IPS-NIHi11 (cell line): ENCODE measurements around the gene DCLK1.
"Not testable (repeated sequence)": the region's sequence is repeated elsewhere in the genome, so short reads cannot be mapped to it uniquely, and the experiment has no call there.

ENCODE experiments used
- DNase-seq: peaks from one replicate; pipeline ENCODE4 v3.0.0; 2012; ENCODE audit warnings: mixed read lengths, low spot score

Gene DCLK1

DNA sequence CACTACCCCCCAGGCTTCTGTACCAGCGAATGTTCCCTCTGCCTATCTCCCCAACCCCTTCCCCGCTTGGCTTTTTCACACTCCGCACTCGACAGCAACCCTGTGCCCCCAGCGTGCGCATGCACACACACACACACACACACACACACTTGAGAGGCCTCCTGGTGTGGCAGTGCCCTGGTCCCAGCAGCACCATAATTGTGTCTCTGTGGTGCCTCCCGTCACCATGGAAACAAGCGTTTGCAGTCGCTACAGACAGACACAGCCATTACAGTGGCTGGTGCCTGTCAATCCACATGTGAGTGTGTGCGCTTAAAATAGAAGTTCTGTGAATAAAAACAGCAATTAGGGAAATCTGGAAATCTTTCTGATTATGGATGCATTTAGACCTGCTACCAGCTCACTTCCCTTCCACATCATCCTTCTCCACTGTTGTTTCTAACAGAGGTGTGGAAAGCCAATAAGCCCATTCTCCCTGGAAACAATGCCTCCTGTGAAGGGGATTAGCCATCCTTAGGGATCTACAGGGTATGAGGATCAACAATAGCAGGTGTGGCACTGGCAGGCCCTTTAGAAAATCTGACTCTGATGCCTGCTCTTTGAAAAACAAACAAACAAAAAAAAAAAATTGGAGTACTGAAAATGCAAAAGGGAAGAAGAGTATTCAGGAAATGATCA, 146.3 kb downstream of the DCLK1 start:
- peak; percentile 29 for DNase-seq

DNA sequence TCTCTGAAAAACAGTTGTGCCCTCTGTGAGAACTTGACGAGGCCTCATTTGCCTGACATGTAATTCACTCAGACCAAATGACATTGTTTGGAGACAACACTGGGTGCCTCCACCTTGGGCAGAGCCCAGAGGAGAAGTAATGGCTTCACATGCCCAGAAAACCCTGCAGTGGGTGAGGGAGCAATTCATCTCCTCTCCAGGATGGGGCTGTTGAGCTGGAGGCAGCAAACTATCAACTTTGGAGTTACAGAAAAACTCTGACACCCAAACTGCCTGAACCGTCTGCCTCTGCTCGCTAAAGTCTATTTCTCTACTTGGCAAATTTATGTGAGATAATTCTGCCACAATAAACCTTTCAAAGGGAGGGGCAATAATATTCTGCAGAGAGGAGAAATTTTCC, 146.9 kb downstream of the DCLK1 start:
- no peak for DNase-seq

DNA sequence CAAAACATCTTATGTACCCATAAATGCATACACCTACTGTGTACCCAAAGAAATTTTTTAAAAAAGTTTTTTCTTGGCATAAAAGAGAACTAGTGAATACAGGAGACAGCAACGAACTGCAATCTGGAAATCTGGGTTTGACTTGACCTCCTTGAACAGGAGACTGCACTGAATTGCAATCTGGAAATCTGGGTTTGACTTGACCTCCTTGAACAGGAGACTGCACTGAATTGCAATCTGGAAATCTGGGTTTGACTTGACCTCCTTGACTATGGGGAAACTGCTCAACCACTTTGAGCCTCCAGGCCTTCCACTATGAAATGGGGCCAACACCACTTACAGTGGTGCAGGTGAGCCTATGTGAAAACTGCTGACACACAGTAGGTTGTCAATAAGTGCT, 147.5 kb downstream of the DCLK1 start:
- not testable (repeated sequence) for DNase-seq

DNA sequence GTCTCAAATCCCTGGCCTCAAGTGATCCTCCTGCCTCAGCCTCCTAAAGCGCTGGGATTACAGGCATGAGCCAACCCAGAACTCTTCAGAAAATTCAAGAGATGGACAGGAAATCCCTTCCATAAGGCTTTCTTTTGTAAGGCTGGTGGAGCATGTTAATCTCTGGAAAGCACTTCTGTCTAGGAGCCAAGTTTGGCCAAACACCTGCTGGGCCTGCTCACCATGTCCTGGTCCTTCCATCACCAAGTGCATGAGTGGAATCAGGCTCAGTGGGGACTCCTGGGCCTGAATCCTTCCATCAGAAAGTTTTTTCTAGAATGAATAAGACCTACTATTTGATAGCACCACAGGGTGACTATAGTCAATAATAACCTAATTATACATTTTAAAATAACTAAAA, 148.0 kb downstream of the DCLK1 start:
- no peak for DNase-seq

DNA sequence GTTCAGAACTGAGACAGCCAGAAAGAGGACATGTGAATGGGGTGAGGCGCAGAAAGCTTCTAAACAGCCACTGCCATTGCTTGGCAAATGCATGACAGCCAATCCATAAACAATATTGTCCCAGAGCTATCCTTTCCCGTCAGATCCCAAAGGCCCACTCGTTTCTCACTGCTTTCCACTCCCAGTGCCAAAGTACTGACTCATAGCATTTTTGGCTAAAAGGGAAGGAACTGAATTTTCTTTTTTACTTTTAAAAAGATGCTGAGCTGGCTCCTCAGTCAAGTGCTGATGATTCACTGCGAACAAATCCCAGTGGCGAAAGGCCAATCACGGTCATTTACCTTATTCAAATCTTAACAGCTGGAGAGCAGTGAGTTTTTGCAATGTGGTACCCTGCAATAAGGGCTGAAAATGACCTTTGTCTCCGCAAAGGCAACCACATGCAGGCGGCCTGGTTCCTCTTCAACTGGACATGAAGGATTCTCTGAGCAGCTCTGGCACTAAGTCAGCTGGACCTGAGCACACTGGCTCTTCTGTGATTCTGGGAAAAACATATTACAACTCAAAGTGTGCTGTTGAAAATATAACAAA, 151.7 kb downstream of the DCLK1 start:
- no peak for DNase-seq

DNA sequence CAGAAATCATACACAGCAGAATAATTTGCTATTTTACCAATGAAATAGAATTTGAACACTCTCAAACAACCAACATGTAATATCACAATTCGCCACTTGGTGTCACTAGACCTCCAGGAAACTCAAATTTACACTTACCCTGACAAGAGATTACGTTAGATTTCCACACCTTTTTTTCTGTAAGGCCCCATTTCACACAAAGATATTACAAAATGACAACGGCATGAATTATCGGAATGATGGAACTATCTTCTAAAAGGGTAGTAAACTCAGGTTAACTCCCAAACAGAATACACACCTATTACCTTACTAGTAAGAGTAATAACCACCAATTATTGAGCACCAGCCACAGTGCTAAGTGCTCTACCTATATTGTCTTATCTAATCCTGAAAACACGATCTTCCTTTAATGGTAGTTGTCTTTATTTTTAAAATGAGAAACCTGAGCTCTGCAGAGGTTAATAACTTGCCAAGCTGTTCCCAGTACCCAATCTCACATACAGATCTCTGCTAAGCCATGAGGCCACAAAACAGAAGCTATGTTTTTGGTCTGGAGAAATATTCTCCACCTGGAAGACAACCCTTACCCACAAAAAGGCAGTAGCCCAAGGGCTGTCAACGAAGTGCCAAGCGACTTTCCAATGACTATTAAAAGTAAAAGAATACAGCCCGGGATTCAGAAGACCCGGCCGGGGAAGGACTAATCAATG, 152.4 kb downstream of the DCLK1 start:
- DNase-seq, result peak; percentile 59

DNA sequence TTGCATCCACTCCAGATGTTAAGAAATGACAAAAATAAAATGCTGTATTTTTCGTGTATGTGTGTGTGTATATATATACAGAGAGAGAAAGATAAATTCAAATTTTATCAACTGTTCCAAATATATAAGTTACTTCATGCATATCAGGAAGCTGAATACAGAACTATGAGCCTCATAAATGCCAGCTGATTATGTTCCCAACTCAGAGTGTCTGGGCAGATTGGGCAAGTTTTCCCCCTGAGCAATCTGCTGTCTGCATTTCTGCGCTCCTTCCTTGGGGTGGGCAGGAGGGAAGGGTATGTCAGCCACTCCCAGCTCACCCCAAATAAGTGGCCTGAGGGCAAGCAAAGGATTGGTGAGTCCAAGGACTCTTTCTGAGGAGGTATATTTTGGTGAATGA, 154.1 kb downstream of the DCLK1 start:
- no peak for DNase-seq

DNA sequence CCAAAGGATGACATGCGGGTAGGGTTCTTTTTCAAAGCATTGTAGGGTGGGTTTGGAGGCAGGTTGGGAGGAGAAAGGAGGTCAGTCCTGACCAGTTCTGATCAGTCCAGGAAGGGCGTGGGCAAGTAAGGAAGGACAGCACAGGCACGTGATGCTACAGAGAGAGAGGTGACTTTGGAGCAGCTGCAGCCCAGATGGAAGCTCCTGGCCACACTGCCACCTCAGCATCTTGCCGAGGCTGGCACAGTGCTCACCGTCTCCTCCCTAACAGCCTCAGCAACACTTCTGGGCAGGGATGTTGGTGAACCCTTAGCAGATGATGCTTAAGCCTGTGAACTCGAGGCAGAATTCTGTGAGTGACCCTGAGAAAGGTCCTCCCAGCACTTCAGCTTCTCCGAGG, 155.1 kb downstream of the DCLK1 start:
- no peak for DNase-seq

DNA sequence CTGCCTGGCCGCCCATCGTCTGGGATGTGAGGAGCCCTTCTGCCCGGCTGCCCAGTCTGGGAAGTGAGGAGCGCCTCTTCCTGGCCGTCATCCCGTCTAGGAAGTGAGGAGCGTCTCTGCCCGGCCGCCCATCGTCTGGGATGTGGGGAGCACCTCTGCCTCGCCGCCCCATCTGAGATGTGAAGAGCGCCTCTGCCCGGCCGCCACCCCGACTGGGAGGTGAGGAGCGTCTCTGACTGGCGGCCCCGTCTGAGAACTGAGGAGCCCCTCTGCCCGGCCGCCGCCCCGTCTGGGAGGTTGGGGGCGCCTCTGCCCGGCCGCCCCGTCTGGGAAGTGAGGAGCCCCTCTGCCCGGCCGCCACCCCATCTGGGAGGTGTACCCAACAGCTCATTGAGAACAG, 164.2 kb downstream of the DCLK1 start:
- DNase-seq, result not testable (repeated sequence)

DNA sequence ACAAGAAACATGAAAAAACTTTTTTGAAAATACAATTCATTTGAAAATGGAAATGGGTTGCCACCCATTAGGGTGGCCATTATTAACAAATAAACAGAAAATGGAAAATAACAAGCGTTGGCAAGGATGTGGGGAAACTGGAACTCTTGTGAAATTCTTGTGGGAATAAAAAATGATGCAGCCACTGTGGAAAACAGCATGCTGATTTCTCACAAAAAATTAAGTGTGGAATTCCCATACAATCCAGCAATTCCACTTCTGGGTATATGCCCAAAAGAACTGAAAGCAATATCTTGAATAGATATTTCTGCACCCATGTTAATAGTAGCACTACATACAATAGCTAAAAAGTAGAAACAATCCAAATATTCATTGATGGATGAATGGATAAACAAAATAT, 165.2 kb downstream of the DCLK1 start:
- DNase-seq, result no peak

DNA sequence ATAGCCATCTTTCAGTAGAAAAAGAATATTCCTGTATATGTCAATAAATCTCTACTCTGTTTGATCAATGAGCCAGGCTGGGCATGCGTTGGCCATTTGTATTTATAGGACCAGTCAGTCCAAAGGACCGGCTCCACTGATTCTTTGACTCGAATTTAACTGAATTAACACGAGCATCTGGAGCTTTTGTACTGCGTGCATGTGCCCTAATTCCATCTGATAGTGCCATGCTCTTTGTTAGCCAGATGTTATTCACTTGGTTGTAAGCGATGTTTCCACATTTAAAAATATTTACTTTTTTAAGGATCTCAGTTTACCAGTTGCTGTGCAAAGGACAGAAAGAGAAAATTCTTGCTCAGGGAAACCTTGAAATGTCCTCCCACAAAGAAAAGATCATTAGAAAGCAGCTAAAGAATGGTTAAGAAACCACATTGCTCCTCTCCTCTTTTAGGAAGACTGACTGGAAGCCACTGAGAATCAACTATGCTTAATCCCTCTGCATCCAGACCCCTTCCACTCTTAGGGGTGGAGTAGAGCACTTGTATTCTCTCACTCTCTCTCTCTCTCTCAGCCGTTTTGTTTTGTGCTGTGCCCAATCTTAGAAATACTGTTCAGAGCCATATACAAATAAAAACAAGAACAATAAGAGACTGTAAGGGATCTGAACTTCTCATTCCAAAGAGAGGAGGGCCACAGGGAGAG, 165.8 kb downstream of the DCLK1 start:
- DNase-seq, result no peak

DNA sequence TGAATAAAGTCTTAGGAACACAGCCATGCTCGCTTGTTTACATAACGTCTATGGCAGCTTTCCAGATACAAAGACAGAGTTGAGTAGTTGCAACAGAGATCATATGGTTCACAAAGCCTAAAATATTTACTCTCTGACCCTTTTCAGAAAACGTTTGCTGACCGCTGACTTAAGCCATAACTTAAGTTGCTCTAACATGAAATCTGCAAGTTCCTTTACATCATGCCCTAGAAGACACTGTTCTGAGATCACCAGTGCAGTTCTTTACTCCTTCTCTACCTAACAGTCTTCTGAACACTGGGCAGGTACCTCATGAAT, 166.4 kb downstream of the DCLK1 start:
- DNase-seq, result no peak

DNA sequence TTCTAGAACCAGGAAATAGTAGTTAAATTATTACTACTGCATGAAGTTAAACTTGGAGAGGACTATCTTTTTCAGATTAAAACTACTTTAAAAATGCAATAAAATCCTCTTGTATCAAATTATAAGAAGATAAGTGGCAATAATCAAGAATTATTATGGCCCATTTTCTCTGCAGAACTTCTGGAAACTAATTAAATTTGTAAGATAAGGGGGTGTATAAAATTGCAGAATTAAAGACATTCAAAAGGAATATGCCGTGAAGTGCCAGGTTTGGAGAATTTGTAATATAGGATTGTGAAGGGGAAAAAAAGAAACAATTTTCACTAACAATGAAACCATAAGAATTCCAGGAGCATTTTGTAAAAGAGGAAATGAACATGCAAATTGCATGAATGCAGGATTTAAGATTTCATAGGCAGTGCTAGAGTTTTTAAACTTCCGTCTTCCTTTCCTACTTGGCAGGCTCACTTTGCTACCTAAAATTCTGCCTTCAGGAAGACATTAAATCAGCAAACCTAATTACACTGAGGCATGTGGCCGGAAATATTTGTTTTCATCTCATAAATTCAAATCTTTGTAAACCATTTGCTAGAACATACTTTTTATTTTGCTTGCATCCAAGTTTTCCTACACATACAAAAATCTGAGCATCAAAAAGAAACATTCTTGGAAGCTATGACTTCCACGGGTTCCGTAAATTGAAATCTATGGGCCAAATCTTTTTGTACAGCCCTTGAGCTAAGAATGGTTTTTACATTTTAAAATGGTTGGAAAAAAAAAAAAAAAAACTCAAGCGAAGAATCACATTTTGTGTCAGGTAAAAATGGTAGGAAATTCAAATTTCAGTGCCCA, 166.9 kb downstream of the DCLK1 start:
- DNase-seq, result no peak

DNA sequence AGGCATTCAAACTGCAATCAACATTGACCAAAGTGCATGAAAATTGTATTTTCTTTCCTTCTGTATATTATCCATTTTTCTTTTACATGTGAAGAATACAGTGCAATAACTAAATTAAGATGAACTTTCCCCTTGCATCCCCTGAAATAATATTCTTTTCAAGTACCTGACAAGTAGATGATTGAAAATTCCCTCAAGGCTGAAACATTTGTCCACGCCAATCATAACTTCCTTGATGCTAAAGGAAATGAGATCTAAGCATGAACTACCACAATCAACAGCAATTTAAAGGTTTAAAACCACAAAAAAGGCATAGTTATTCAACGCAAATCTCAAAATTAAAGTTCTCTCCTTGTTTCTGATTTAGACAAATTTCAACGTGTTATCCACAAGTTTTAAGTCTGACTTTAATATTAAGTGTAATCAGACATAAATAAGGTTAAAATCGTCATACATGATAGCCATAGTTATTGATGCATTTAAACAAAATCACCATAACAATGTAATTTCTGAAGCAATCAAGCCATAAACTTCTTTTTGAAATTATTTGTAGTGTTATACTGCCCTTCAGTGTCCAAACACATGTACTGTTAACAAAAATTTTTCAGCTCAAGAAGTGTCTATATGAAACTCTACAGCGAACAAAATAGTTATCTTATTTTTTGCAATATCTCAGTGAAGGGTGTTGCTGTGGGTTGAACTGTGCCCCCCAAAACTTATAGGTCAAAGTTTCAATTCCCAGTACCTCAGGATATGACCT, 169.5 kb downstream of the DCLK1 start:
- DNase-seq, result no peak

DNA sequence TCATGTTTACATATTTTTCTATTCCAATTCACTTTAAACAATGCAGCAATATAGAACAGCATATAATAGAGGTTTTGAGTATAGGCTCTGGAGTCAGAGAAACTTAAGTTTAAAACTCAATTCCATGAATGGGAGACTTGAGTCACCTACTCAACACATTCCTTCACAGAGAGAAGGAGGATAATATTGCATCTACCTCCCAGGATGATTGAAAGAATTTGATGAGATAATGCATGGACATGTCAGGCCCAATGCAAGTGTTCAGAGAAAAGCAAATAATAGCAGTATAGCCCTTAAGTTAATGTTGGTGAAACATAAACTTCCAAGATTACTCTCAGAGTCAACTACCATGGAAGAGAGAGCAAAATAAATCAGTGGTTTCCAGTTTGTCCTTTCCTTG, 170.2 kb downstream of the DCLK1 start:
- no peak for DNase-seq

DNA sequence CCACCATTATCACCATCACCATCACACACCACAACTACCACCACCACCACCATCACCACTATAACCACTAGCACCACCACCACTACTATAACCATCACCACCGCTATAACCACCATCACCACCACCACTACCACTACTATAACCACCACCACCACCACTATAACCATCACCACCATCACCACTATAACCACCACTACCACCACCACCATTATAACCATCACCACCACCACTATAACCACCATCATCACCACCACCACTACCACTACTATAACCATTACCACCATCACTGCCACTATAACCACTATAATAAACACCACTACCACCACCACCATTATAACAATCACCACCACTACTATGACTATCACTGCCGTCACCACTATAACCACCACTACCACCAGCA, 173.2 kb downstream of the DCLK1 start:
- DNase-seq, result no peak

DNA sequence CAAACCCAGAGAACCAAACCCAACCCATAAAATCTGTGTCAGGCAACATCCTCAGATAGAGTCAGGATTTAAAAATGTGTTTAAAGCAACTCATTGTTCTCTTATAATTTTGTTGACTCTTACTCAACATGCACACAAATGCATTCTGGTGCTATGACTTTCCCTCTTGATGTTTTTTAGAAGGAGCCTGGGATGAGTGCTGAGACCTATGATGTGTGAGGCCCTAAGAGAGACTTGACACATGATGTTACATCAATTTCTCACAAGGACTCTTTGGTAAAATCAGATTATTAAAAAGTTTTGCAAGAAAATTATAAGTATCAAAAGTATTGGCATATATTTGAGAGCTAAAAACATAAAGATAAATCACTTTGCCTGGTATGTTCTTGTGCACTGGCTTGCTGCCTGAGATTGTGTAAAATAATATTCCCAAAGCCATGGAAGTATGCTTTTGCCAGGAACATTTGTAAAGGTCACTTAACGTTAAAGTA, 173.9 kb downstream of the DCLK1 start:
- DNase-seq, result no peak

DNA sequence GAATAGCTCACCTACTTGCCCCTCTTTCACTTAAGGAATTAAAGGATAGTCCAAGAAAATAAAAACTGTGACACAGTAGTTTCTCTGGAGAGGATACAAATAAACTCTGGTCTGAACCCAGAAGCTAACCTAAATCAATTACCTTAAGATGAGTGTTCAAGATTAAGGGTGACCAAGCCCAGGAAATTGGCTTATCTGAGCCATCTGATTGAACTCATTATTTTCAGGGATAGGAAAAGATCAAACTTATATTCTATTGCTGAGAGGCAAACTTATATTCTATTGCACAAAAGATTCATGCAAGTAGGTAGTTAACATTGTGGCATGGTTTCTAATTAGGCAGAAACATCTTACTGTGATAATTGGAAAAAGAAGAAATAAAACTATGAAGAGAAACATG, 175.1 kb downstream of the DCLK1 start:
- no peak for DNase-seq

DNA sequence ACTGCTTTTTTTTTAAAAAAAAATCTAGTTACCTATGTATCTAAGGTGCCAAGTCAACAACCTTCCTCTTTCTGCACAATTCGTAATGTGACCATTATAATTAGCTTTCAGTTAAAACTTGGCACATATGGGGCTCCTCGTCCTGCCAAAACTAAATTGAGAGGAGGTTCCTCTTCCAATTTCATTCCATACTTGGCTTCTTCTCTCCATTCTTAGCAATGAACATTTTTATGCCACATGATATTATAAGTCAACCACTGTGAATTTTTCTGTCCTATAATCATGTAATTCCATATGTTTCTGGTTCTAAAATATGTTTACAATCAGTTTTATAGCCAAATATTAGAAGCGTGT, 177.0 kb downstream of the DCLK1 start:
- no peak for DNase-seq

DNA sequence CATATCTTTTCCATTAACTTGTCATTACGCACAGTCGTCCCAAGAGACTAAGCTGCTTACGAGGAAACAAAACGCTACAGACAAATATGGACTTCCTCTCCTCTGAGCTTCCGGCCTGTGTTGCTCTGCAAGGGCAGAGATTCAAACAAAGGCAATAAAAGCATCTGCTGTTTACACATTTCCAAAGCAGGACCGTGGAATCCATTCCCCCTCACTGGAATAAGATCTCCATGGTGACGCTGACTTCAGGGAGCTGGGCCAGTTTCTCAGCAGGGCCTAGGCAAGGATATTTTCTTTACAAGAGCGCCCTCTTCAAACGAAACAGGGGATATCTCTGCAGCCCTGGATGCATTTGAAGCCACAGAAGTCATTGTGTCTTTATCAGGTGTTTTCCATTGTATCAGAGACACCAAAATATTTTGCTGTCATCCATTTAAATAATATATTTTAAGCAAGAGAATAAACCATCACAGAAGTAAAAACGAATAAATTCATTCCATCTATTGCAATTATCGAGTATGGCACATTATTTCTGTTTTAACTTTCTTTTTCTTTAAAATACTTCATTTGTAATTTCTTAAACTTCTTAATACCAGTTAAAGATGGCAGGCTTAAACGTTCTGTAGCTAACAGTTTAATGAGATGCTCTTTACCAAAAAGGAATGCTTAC, 177.5 kb downstream of the DCLK1 start:
- DNase-seq, result peak; percentile 73

DNA sequence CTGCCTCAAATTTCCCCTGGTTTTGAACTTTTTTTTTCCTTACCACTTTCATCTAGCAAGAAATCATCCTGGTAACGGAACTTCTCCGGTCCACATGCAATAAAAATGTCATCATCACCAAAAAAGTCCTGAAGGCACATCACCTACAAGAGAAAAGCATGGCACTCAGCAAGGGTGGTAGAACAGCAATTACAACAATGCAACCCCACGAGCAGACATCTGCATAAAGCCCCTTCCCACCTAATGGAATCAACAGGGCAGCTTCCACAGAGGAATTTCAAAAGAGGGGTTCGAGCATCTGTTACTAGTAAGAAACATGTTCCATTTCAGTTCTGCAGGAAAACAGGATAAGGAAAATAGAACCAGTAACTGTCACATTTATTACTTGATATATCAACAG, 183.9 kb downstream of the DCLK1 start:
- DNase-seq, result peak; percentile 26
